Gastroesophageal sphincter (tissue), 3 donors: ENCODE data around the gene CDH22.

ENCODE experiments used
- EP300 ChIP-seq: sonication (generic); formaldehyde crosslinking; IDR thresholded peaks from one replicate; pipeline ENCODE4 v1.6.1; 2017; ENCODE audit warnings: antibody characterized with exemption, mild to moderate bottlenecking
- POLR2AphosphoS5 ChIP-seq: sonication (generic); formaldehyde crosslinking; IDR thresholded peaks from one replicate; pipeline ENCODE4 v1.6.1; 2017; ENCODE audit warnings: antibody characterized with exemption
- TF ChIP-seq, protein P1 (sequence below), 4 experiments: fragments of 200-600 bp in 2 of 4; fragments of 450-650 bp in 2 of 4; sonication (generic) in 1 of 4; IDR thresholded peaks; one replicate each; pipeline ENCODE4 v1.5.1; 2017 to 2019; ENCODE audit warnings: antibody characterized with exemption in 4 of 4, mild to moderate bottlenecking in 2 of 4, moderate library complexity in 2 of 4

DNA sequence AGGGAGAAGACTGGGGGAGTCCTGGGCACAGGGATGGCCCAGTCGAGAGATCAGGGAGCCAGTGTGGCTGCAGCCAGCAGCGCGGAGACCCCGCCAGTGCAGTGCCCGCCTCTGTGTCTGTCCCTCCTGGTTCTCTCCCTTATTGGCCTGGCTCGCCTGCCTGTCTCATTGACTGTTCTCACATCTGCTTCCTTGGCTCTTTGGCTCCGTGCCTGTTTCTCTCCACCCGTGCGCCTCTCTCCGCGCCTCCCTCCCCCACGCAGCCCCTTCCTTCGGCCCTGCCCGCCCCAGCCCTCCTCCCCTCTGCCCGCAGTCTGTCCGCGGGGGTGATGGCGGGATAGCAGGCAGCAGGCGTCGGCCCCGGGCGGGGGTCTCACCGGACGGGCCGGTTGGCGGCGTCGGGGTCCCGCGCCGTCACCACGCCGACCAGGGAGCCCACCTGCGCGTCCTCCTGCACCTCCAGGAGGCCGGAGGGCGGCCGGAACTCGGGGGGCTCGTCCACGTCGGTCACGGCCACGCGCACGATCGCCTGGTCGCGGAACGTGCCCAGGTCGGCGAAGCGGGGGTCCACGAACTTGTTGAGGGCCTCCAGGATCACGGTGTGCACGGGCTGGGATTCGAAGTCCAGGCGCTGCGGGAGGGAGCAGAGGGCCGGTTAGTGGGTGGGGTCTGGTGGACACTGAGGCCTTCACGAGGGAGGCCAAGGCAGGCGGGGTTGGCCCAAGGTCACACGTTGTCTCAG is 98.2 kb downstream of the CDH22 start:
- TF ChIP-seq, protein P1, sequence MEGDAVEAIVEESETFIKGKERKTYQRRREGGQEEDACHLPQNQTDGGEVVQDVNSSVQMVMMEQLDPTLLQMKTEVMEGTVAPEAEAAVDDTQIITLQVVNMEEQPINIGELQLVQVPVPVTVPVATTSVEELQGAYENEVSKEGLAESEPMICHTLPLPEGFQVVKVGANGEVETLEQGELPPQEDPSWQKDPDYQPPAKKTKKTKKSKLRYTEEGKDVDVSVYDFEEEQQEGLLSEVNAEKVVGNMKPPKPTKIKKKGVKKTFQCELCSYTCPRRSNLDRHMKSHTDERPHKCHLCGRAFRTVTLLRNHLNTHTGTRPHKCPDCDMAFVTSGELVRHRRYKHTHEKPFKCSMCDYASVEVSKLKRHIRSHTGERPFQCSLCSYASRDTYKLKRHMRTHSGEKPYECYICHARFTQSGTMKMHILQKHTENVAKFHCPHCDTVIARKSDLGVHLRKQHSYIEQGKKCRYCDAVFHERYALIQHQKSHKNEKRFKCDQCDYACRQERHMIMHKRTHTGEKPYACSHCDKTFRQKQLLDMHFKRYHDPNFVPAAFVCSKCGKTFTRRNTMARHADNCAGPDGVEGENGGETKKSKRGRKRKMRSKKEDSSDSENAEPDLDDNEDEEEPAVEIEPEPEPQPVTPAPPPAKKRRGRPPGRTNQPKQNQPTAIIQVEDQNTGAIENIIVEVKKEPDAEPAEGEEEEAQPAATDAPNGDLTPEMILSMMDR (IDR thresholded peaks at IDR 0.05): no peak
- no peak for TF ChIP-seq POLR2AphosphoS5
- no peak for TF ChIP-seq EP300
